Esophagus muscularis mucosa (tissue), 4 donors: ENCODE data around the gene LHX5. TPM values are rescaled to one million over a fixed set of nuclear protein-coding genes. Genes with fewer than 3 reads are reported as not detected.

Experiments
- DNase-seq: peaks from one replicate; pipeline ENCODE4 v3.0.0-alpha.2; 2017; ENCODE audit errors: extremely low spot score
- H3K27ac ChIP-seq, 4 donors: fragments of 200-600 bp; sonication (generic); replicated peaks in 1 of 4; 1 replicate in 3 of 4; 2 replicates in 1 of 4; pipeline ENCODE4 v1.5.1; 2016 to 2019; ENCODE audit warnings: mild to moderate bottlenecking in 1 of 4
- H3K27me3 ChIP-seq, 4 donors: fragments of 200-600 bp; sonication (generic); one replicate each; pipeline versions ENCODE4 v1.5.1 to v1.6.0; 2016 to 2019
- H3K36me3 ChIP-seq, 4 donors: fragments of 200-600 bp; sonication (generic); one replicate each; pipeline ENCODE4 v1.5.1; 2016 to 2019
- H3K4me1 ChIP-seq, 4 donors: fragments of 200-600 bp; sonication (generic); one replicate each; pipeline ENCODE4 v1.5.1; 2016 to 2019
- H3K4me3 ChIP-seq, 4 donors: fragments of 200-600 bp; sonication (generic); 1 replicate in 2 of 4; 2 replicates in 2 of 4; pipeline ENCODE4 v1.5.1; 2016 to 2019; ENCODE audit warnings: mild to moderate bottlenecking in 4 of 4, moderate library complexity in 1 of 4
- H3K9me3 ChIP-seq, 4 donors: fragments of 200-600 bp; sonication (generic); 1 replicate in 3 of 4; 2 replicates in 1 of 4; pipeline ENCODE4 v1.5.1; 2016 to 2019
- EP300 ChIP-seq: sonication (generic); formaldehyde crosslinking; IDR thresholded peaks from one replicate; pipeline ENCODE4 v1.6.1; 2017; ENCODE audit warnings: antibody characterized with exemption
- POLR2A ChIP-seq: fragments of 450-650 bp; IDR thresholded peaks from one replicate; pipeline ENCODE4 v1.6.1; 2017; ENCODE audit warnings: antibody characterized with exemption, moderate library complexity, mild to moderate bottlenecking, low read depth
- POLR2AphosphoS5 ChIP-seq, 2 donors: sonication (generic); formaldehyde crosslinking; IDR thresholded peaks; one replicate each; pipeline ENCODE4 v1.6.1; 2017; ENCODE audit warnings: antibody characterized with exemption in 2 of 2
- WGBS: methylation state at CpG from one replicate; pipeline ENCODE4 v1.1.5; 2018; 5-methylcytosine and 5-hydroxymethylcytosine counted together
- intact Hi-C: fragments of 100-400 bp; cut with DNase I; formaldehyde crosslinking; loops from one replicate; pipeline ENCODE4 v1.15.1; 2023
- total RNA-seq, 4 donors: library from RNA; depleted of rRNA; stranded (reverse); fragments of >200 nt; gene quantifications; one replicate each; pipeline versions ENCODE4 v1.1.0 to v1.2.1, GENCODE V29; 2016
- TF ChIP-seq, protein P1 (sequence below), 3 experiments: fragments of 200-600 bp in 2 of 3; fragments of 450-650 bp in 1 of 3; sonication (generic) in 2 of 3; IDR thresholded peaks; one replicate each; pipeline ENCODE4 v1.5.1; 2017 to 2019; ENCODE audit warnings: antibody characterized with exemption in 3 of 3, mild to moderate bottlenecking in 2 of 3, moderate library complexity in 1 of 3

LHX5 gene
- total RNA-seq, 4 donors from 2014 or later = not detected

DNA sequence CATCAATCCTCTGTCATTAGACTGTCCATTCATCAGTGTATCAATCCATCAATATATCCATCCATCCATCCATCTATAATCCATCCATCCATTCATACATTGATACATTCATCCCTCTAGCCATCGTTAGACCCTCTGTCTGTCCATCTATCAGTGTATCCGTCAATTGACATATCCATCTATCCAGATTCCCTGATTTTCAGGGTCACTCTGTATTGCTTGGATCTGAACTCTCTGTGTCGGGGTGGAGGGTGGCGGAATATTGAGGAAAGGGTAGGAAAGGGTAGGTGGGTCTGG lies 32.4 kb downstream of the LHX5 start:
- intact Hi-C loops = no loop called here

GRCh38 chr12:113438523-113439300 lies 33.0 kb downstream of the LHX5 start:
- intact Hi-C loops = no loop called here
- DNase-seq = no peak
- WGBS = 81% methylated on average over 4 of the region's 4 CpGs
- peaks cover 0 to 42% (median 0%) of the 10 kb centered on the region in 4 donors for H3K27me3 ChIP-seq
- no peak overlapping the region for H3K27ac ChIP-seq
- TF ChIP-seq, protein P1, sequence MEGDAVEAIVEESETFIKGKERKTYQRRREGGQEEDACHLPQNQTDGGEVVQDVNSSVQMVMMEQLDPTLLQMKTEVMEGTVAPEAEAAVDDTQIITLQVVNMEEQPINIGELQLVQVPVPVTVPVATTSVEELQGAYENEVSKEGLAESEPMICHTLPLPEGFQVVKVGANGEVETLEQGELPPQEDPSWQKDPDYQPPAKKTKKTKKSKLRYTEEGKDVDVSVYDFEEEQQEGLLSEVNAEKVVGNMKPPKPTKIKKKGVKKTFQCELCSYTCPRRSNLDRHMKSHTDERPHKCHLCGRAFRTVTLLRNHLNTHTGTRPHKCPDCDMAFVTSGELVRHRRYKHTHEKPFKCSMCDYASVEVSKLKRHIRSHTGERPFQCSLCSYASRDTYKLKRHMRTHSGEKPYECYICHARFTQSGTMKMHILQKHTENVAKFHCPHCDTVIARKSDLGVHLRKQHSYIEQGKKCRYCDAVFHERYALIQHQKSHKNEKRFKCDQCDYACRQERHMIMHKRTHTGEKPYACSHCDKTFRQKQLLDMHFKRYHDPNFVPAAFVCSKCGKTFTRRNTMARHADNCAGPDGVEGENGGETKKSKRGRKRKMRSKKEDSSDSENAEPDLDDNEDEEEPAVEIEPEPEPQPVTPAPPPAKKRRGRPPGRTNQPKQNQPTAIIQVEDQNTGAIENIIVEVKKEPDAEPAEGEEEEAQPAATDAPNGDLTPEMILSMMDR (IDR thresholded peaks at IDR 0.05) = no peak
- no peak for TF ChIP-seq POLR2A
- no peaks in the 10 kb centered on the region for H3K4me1 ChIP-seq
- H3K36me3 ChIP-seq = no peaks in the 10 kb centered on the region
- no peaks in the 10 kb centered on the region for H3K9me3 ChIP-seq
- H3K4me3 ChIP-seq = no peak overlapping the region

More for the DNA sequence above, 32.4 kb downstream of the LHX5 start:
- Histone ChIP-seq H3K9me3 (no peaks in the 10 kb centered on the region), H3K27me3 (peaks cover 0 to 42% (median 0%) of the 10 kb centered on the region in 4 donors), H3K36me3 (no peaks in the 10 kb centered on the region), H3K4me1 (no peaks in the 10 kb centered on the region), H3K27ac (no peak overlapping the region), H3K4me3 (no peak overlapping the region)
- TF ChIP-seq, protein P1 (IDR thresholded peaks at IDR 0.05) = no peak
- no peak for TF ChIP-seq EP300
- no peak for TF ChIP-seq POLR2AphosphoS5 (IDR thresholded peaks at IDR 0.05)
- no peak for TF ChIP-seq POLR2A
- WGBS = 41% methylated on average over 4 of the region's 4 CpGs
- no peak for DNase-seq

- no peaks in the 10 kb centered on the region for H3K9me3 ChIP-seq
- WGBS = 40% methylated on average over 9 of the region's 9 CpGs
- H3K27ac ChIP-seq = no peak overlapping the region
- H3K36me3 ChIP-seq = no peaks in the 10 kb centered on the region
- H3K27me3 ChIP-seq = peaks cover 0 to 34% (median 0%) of the 10 kb centered on the region in 4 donors
- H3K4me3 ChIP-seq = no peak overlapping the region
- H3K4me1 ChIP-seq = no peaks in the 10 kb centered on the region
- DNase-seq = no peak
- intact Hi-C loops = no loop called here
- TF ChIP-seq, protein P1 (IDR thresholded peaks at IDR 0.05) = no peak
- no peak for TF ChIP-seq EP300
- no peak for TF ChIP-seq POLR2AphosphoS5 (IDR thresholded peaks at IDR 0.05)
- TF ChIP-seq POLR2A = no peak
Observed at GRCh38 chr12:113437729-113438100, 34.0 kb downstream of the LHX5 start.

DNA sequence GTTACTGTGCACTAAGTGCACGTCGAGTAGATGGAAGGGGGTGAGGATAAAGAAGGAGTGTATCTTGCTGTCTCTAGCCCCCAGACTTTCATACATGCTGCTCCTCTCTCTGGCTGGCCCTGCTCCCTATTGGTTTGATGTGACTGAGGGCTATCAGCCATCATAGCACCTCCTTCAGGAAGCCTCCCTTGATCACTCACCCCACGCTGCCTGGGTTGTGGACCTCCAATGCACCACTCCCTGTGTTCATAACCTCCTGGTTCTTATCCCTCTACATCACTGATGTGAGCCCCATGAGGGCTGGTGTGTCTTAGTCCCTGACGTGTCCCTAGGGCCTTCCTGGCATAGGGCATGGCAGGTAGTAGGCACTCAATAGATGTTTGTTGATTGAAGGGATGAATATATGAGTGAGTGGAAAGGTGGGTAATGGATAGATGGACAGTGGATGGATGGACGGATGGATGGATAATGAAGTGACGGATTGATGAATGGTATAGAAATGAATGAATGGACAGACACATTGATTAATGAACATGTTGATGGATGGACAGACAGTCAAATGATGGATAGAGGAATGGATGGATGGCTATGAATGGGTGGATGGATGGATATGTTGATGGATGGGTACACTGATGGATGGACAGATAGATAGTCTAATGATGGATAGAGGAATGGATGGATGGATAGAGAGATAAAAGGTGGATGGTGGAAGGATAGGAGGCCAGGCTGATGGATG lies 34.5 kb downstream of the LHX5 start:
- intact Hi-C loops = no loop called here
- 81% methylated on average over 6 of the region's 6 CpGs for WGBS
- no peak overlapping the region for H3K27ac ChIP-seq
- H3K4me3 ChIP-seq = no peak overlapping the region
- H3K36me3 ChIP-seq = no peaks in the 10 kb centered on the region
- peaks cover 0 to 29% (median 0%) of the 10 kb centered on the region in 4 donors for H3K27me3 ChIP-seq
- H3K9me3 ChIP-seq = no peaks in the 10 kb centered on the region
- DNase-seq = no peak
- TF ChIP-seq POLR2A (no peak), POLR2AphosphoS5 (IDR thresholded peaks at IDR 0.05) (no peak), EP300 (no peak)
- TF ChIP-seq, protein P1 (IDR thresholded peaks at IDR 0.05) = no peak
- H3K4me1 ChIP-seq = no peaks in the 10 kb centered on the region
